ENCODE measurements around the gene OR52A1.

Gene OR52A1

GRCh38 chr11:5115339-5115738, 39.2 kb downstream of the OR52A1 start:
- no peak for DNase-seq (ENCODE audit: low read depth)
- no peak overlapping the region for H3K4me3 ChIP-seq (ENCODE audit: low read depth, low read length)

GRCh38 chr11:5107285-5107684, 47.3 kb downstream of the OR52A1 start:
- H3K4me3 ChIP-seq (ENCODE audit: low read depth, low read length), result no peak overlapping the region
- no peak for TF ChIP-seq CTCF (IDR thresholded peaks at IDR 0.05; ENCODE audit: low read depth, low read length, missing control alignments)
- DNase-seq (ENCODE audit: low read depth), result no peak

More at GRCh38 chr11:5115339-5115738, 39.2 kb downstream of the OR52A1 start:
- no peak for TF ChIP-seq CTCF (IDR thresholded peaks at IDR 0.05; ENCODE audit: low read depth, low read length, missing control alignments)

- no peak for TF ChIP-seq CTCF (IDR thresholded peaks at IDR 0.05; ENCODE audit: low read depth, low read length, missing control alignments)
These were observed 51.5 kb downstream of the OR52A1 start for GRCh38 chr11:5103066-5103465.

GRCh38 chr11:5102246-5102645, 52.3 kb downstream of the OR52A1 start:
- no peak for DNase-seq (ENCODE audit: low read depth)
- no peak for TF ChIP-seq CTCF (IDR thresholded peaks at IDR 0.05; ENCODE audit: low read depth, low read length, missing control alignments)

More at GRCh38 chr11:5103066-5103465, 51.5 kb downstream of the OR52A1 start:
- H3K4me3 ChIP-seq (ENCODE audit: low read depth, low read length), result no peak overlapping the region
- no peak for DNase-seq (ENCODE audit: low read depth)

GRCh38 chr11:5096011-5096410, 58.5 kb downstream of the OR52A1 start:
- no peak overlapping the region for H3K4me3 ChIP-seq (ENCODE audit: low read depth, low read length)
- no peak for TF ChIP-seq CTCF (IDR thresholded peaks at IDR 0.05; ENCODE audit: low read depth, low read length, missing control alignments)
- no peak for DNase-seq (ENCODE audit: low read depth)

More at GRCh38 chr11:5102246-5102645, 52.3 kb downstream of the OR52A1 start:
- no peak overlapping the region for H3K4me3 ChIP-seq (ENCODE audit: low read depth, low read length)

All from GM12864 (cell line).